ENCODE results near the gene WDR13. TPM values are rescaled to one million over a fixed set of nuclear protein-coding genes. Genes with fewer than 3 reads are reported as not detected.
A peak's percentile ranks its signal among the peaks of the same experiment; 100 is the strongest.

Gene WDR13
- total RNA-seq, 3 donors from 2014 or later: 97.2 to 113 (median 97.7) TPM

GRCh38 chrX:48560056-48560455 lies 37.2 kb upstream of the WDR13 start:
- DNase-seq (ENCODE audit: low spot score in 2 of 2): no peak
- H3K27ac ChIP-seq: no peak overlapping the region
- no peaks in the 10 kb centered on the region for H3K9me3 ChIP-seq
- H3K4me1 ChIP-seq: no peaks in the 10 kb centered on the region
- no peaks in the 10 kb centered on the region for H3K36me3 ChIP-seq
- peaks cover 0 to 21% of the 10 kb centered on the region in 2 donors for H3K27me3 ChIP-seq
- no peak overlapping the region for H3K4me3 ChIP-seq
- no peak for TF ChIP-seq POLR2A (IDR thresholded peaks at IDR 0.05)
- intact Hi-C loops (cut with DNase I; ENCODE audit: low total_unique reads): no loop called here

- H3K4me3 ChIP-seq: no peak overlapping the region
- no peaks in the 10 kb centered on the region for H3K9me3 ChIP-seq
- TF ChIP-seq POLR2AphosphoS5 (IDR thresholded peaks at IDR 0.05): no peak
- TF ChIP-seq CTCF (IDR thresholded peaks at IDR 0.05): no peak
- TF ChIP-seq POLR2A (IDR thresholded peaks at IDR 0.05): no peak
- H3K4me1 ChIP-seq: no peaks in the 10 kb centered on the region
- H3K27me3 ChIP-seq: peaks cover 0 to 21% of the 10 kb centered on the region in 2 donors
- intact Hi-C loops (cut with DNase I; ENCODE audit: low total_unique reads): no loop called here
- no peaks in the 10 kb centered on the region for H3K36me3 ChIP-seq
- no peak overlapping the region for H3K27ac ChIP-seq
- DNase-seq (ENCODE audit: low spot score in 2 of 2): no peak
Measured at GRCh38 chrX:48560681-48561080, 36.6 kb upstream of the WDR13 start.

- intact Hi-C loops (cut with DNase I; ENCODE audit: low total_unique reads): no loop called here
- peaks cover 0 to 7% of the 10 kb centered on the region in 2 donors for H3K27me3 ChIP-seq
- no peak overlapping the region for H3K4me3 ChIP-seq
- DNase-seq (ENCODE audit: low spot score in 2 of 2): no peak
- H3K4me1 ChIP-seq: no peaks in the 10 kb centered on the region
- TF ChIP-seq CTCF (IDR thresholded peaks at IDR 0.05) (no peak), POLR2AphosphoS5 (IDR thresholded peaks at IDR 0.05) (no peak), POLR2A (IDR thresholded peaks at IDR 0.05) (no peak)
- H3K9me3 ChIP-seq: no peaks in the 10 kb centered on the region
- no peaks in the 10 kb centered on the region for H3K36me3 ChIP-seq
- H3K27ac ChIP-seq: no peak overlapping the region
Measured at GRCh38 chrX:48569958-48570357, 27.3 kb upstream of the WDR13 start.

- peak in 1 of 2 donors; percentile 28 for DNase-seq (ENCODE audit: low spot score in 2 of 2)
- peak overlapping the region; percentile 67 to 82 (median 68) for H3K4me3 ChIP-seq
- TF ChIP-seq POLR2A (IDR thresholded peaks at IDR 0.05) (no peak), POLR2AphosphoS5 (IDR thresholded peaks at IDR 0.05) (no peak), CTCF (IDR thresholded peaks at IDR 0.05) (no peak)
- H3K4me1 ChIP-seq: no peaks in the 10 kb centered on the region
- H3K9me3 ChIP-seq: no peaks in the 10 kb centered on the region
- H3K36me3 ChIP-seq: no peaks in the 10 kb centered on the region
- intact Hi-C loops (cut with DNase I; ENCODE audit: low total_unique reads): no loop called here
- peak overlapping the region; percentile 97 to 98 for H3K27ac ChIP-seq
- peaks cover 0 to 7% of the 10 kb centered on the region in 2 donors for H3K27me3 ChIP-seq
Measured at GRCh38 chrX:48573690-48574269, 23.5 kb upstream of the WDR13 start.

- Histone ChIP-seq H3K4me1 (no peaks in the 10 kb centered on the region), H3K36me3 (no peaks in the 10 kb centered on the region), H3K9me3 (no peaks in the 10 kb centered on the region), H3K27ac (peak within 1 kb of the TSS; percentile 97 to 98), H3K4me3 (peak within 1 kb of the TSS; percentile 67 to 82 (median 68)), H3K27me3 (peaks cover 0 to 7% of the 10 kb centered on the region in 2 donors)
- TF ChIP-seq POLR2AphosphoS5 (IDR thresholded peaks at IDR 0.05) (peak; percentile 93 to 96 (median 93)), CTCF (IDR thresholded peaks at IDR 0.05) (peak in 2 of 3 donors; percentile 43 to 58), POLR2A (IDR thresholded peaks at IDR 0.05) (peak; percentile 80)
- DNase-seq (ENCODE audit: low spot score in 2 of 2): peak; percentile 92 to 93
- intact Hi-C loops (cut with DNase I; ENCODE audit: low total_unique reads): no loop called here
Measured at GRCh38 chrX:48574270-48575266, 22.7 kb upstream of the WDR13 start, which contains the start of gene RBM3. Gene RBM3 (plus strand): TSS chrX:48574484. CDS start chrX:48575181, 697 bp downstream.
